CD14-positive monocyte (primary cell): ENCODE results near the gene RAB27B. TPM values are rescaled to one million over a fixed set of nuclear protein-coding genes. Genes with fewer than 3 reads are reported as not detected.

Experiments used
- DNase-seq, 3 donors: peaks; one replicate each; pipeline ENCODE4 v3.0.0-alpha.2; 2011 to 2022
- H2AFZ ChIP-seq: 2 replicates; pipeline ENCODE4 v1.6.0; 2012; ENCODE audit warnings: mild to moderate bottlenecking, low read depth, low read length, inconsistent platforms; ENCODE audit not compliant: insufficient read depth, poor library complexity, severe bottlenecking
- H3K27ac ChIP-seq, 2 donors: 1 replicate in 1 of 2; 2 replicates in 1 of 2; pipeline ENCODE4 v1.5.1; 2012 to 2013; ENCODE audit warnings: low read length in 2 of 2, control low read depth in 1 of 2, inconsistent platforms in 1 of 2, low read depth in 1 of 2, mild to moderate bottlenecking in 1 of 2
- H3K27me3 ChIP-seq, 2 donors: one replicate each; pipeline versions ENCODE4 v1.6.0 to v1.6.1; 2011 to 2013; ENCODE audit warnings: low read length in 2 of 2; ENCODE audit not compliant: control insufficient read depth in 2 of 2, insufficient read depth in 2 of 2
- H3K36me3 ChIP-seq, 2 donors: replicated peaks in 1 of 2; 1 replicate in 1 of 2; 2 replicates in 1 of 2; pipeline versions ENCODE4 v1.5.1 to v1.6.1; 2012 to 2013; ENCODE audit warnings: low read length in 2 of 2, control low read depth in 1 of 2, inconsistent platforms in 1 of 2, mild to moderate bottlenecking in 1 of 2; ENCODE audit not compliant: insufficient read depth in 2 of 2, control insufficient read depth in 1 of 2
- H3K4me1 ChIP-seq, 2 donors: 1 replicate in 1 of 2; 2 replicates in 1 of 2; pipeline versions ENCODE4 v1.5.1 to v1.6.1; 2012 to 2013; ENCODE audit warnings: low read length in 2 of 2, control low read depth in 1 of 2, inconsistent platforms in 1 of 2, mild to moderate bottlenecking in 1 of 2, moderate library complexity in 1 of 2; ENCODE audit not compliant: insufficient read depth in 2 of 2, control insufficient read depth in 1 of 2
- H3K4me2 ChIP-seq: replicated peaks from 2 replicates; pipeline ENCODE3; 2012; ENCODE audit warnings: low read length, moderate library complexity, mild to moderate bottlenecking; ENCODE audit not compliant: poor library complexity, severe bottlenecking; ENCODE audit errors: extremely low read depth
- H3K4me3 ChIP-seq, 3 experiments: fragments of 200-600 bp in 1 of 3; sonication (generic) in 1 of 3; replicated peaks in 1 of 3; 1 replicate in 2 of 3; 2 replicates in 1 of 3; pipeline ENCODE4 v1.5.1; 2011 to 2013; ENCODE audit warnings: low read length in 3 of 3, mild to moderate bottlenecking in 3 of 3, control low read depth in 2 of 3, low read depth in 2 of 3, inconsistent platforms in 1 of 3, moderate library complexity in 1 of 3
- H3K79me2 ChIP-seq: 2 replicates; pipeline ENCODE4 v1.6.0; 2012; ENCODE audit warnings: mild to moderate bottlenecking, control low read depth, inconsistent platforms, low read length, moderate library complexity; ENCODE audit not compliant: insufficient read depth
- H3K9ac ChIP-seq: 2 replicates; pipeline ENCODE4 v1.6.0; 2017; ENCODE audit warnings: low read length, mild to moderate bottlenecking; ENCODE audit not compliant: insufficient read depth, poor library complexity, severe bottlenecking
- H3K9me3 ChIP-seq, 2 donors: replicated peaks in 1 of 2; 1 replicate in 1 of 2; 2 replicates in 1 of 2; pipeline versions ENCODE4 v1.5.1 to v1.6.1; 2012 to 2013; ENCODE audit warnings: low read length in 2 of 2, control low read depth in 1 of 2; ENCODE audit not compliant: control insufficient read depth in 1 of 2, insufficient read depth in 1 of 2
- H4K20me1 ChIP-seq: 2 replicates; pipeline ENCODE4 v1.6.0; 2012; ENCODE audit warnings: mild to moderate bottlenecking, low read length, control low read depth, moderate library complexity; ENCODE audit not compliant: insufficient read depth
- H3K27ac Mint-ChIP-seq, 7 donors: one replicate each; pipeline ENCODE4 v1.8.0; 2020; ENCODE audit warnings: mild to moderate bottlenecking in 7 of 7, mixed read lengths in 7 of 7, moderate library complexity in 6 of 7, inconsistent platforms in 2 of 7
- H3K27me3 Mint-ChIP-seq, 3 donors: one replicate each; pipeline ENCODE4 v1.8.0; 2021 to 2022; ENCODE audit warnings: low read depth in 3 of 3, mild to moderate bottlenecking in 3 of 3, mixed read lengths in 3 of 3, moderate library complexity in 3 of 3, inconsistent platforms in 1 of 3
- H3K36me3 Mint-ChIP-seq, 2 donors: one replicate each; pipeline ENCODE4 v1.8.0; 2020; ENCODE audit warnings: mixed read lengths in 2 of 2, inconsistent platforms in 1 of 2, mild to moderate bottlenecking in 1 of 2
- H3K4me1 Mint-ChIP-seq: one replicate; pipeline ENCODE4 v1.8.0; 2020; ENCODE audit warnings: mild to moderate bottlenecking, mixed read lengths
- H3K4me3 Mint-ChIP-seq, 2 donors: one replicate each; pipeline ENCODE4 v1.8.0; 2020; ENCODE audit warnings: mild to moderate bottlenecking in 2 of 2, mixed read lengths in 2 of 2, moderate library complexity in 1 of 2
- H3K9me3 Mint-ChIP-seq, 7 donors: one replicate each; pipeline ENCODE4 v1.8.0; 2020 to 2022; ENCODE audit warnings: mixed read lengths in 7 of 7, mild to moderate bottlenecking in 6 of 7, moderate library complexity in 6 of 7, inconsistent platforms in 2 of 7
- CTCF ChIP-seq: fragments of 200-600 bp; IDR thresholded peaks from one replicate; pipeline ENCODE4 v1.8.0; 2022; ENCODE audit warnings: antibody characterized with exemption, mild to moderate bottlenecking
- WGBS: methylation state at CpG from one replicate; pipeline ENCODE4 v1.1.5; 2013; ENCODE audit warnings: missing lambda C conversion rate; ENCODE audit not compliant: insufficient coverage; 5-methylcytosine and 5-hydroxymethylcytosine counted together
- intact Hi-C, 2 donors: fragments of 100-400 bp; cut with micrococcal nuclease; formaldehyde crosslinking; loops; one replicate each; pipeline versions ENCODE4 v1.15.0 to v1.15.1; 2023
- polyA plus RNA-seq, 3 donors: library from polyadenylated mRNA; depleted of rRNA in 1 of 3; unstranded in 2 of 3; stranded (reverse) in 1 of 3; fragments of 300-500 nt in 2 of 3; fragments of >200 nt in 1 of 3; fragmentation: Illumina TruSeq in 2 of 3; gene quantifications; 1 replicate in 2 of 3; 2 replicates in 1 of 3; pipeline ENCODE4 v1.2.3, GENCODE V29; 2012 to 2021

The RAB27B gene
- polyA plus RNA-seq, 3 donors, result 0.11 to 0.13 TPM; not detected in 1

- Histone ChIP-seq H3K9ac (no peak overlapping the region), H3K4me1 (no peaks in the 10 kb centered on the region), H3K36me3 (no peaks in the 10 kb centered on the region), H4K20me1 (no peaks in the 10 kb centered on the region), H3K4me3 (no peak overlapping the region), H3K4me2 (no peak overlapping the region), H3K9me3 (no peaks in the 10 kb centered on the region), H3K27ac (no peak overlapping the region), H3K79me2 (no peaks in the 10 kb centered on the region), H3K27me3 (no peaks in the 10 kb centered on the region), H2AFZ (no peak overlapping the region)
- 94% methylated on average over 9 of the region's 12 CpGs for WGBS
- H3K27ac Mint-ChIP-seq, result no peak overlapping the region
- no peak for TF ChIP-seq CTCF
- intact Hi-C loops, result no loop called here
- no peak overlapping the region for H3K4me3 Mint-ChIP-seq
- peaks cover under 1 to 2% (median 2%) of the 10 kb centered on the region in 3 donors for H3K27me3 Mint-ChIP-seq
- DNase-seq, result no peak
- peaks cover 2% of the 10 kb centered on the region for H3K4me1 Mint-ChIP-seq
- H3K9me3 Mint-ChIP-seq, result peaks cover 0 to 3% (median 0%) of the 10 kb centered on the region in 7 donors
- no peaks in the 10 kb centered on the region for H3K36me3 Mint-ChIP-seq
Observed at GRCh38 chr18:54791657-54792056, 36.6 kb upstream of the RAB27B start.

GRCh38 chr18:54792079-54792478, 36.2 kb upstream of the RAB27B start:
- Mint-ChIP-seq H3K27me3 (peaks cover 2 to 3% (median 2%) of the 10 kb centered on the region in 3 donors), H3K4me3 (no peak overlapping the region), H3K36me3 (no peaks in the 10 kb centered on the region), H3K9me3 (peaks cover 0 to 3% (median 0%) of the 10 kb centered on the region in 7 donors), H3K27ac (no peak overlapping the region), H3K4me1 (peaks cover under 1% of the 10 kb centered on the region)
- intact Hi-C loops, result no loop called here
- no peaks in the 10 kb centered on the region for H3K9me3 ChIP-seq
- DNase-seq, result no peak
- H4K20me1 ChIP-seq, result no peaks in the 10 kb centered on the region
- H3K27me3 ChIP-seq, result no peaks in the 10 kb centered on the region
- no peak overlapping the region for H2AFZ ChIP-seq
- no peak overlapping the region for H3K4me2 ChIP-seq
- H3K4me3 ChIP-seq, result no peak overlapping the region
- H3K36me3 ChIP-seq, result no peaks in the 10 kb centered on the region
- H3K4me1 ChIP-seq, result no peaks in the 10 kb centered on the region
- 95% methylated on average over 7 of the region's 9 CpGs for WGBS
- no peak overlapping the region for H3K9ac ChIP-seq
- H3K79me2 ChIP-seq, result no peaks in the 10 kb centered on the region
- no peak for TF ChIP-seq CTCF
- no peak overlapping the region for H3K27ac ChIP-seq
